Measurements from ENCODE around the gene NSMCE4A. TPM values are rescaled to one million over a fixed set of nuclear protein-coding genes. Genes with fewer than 3 reads are reported as not detected.

Gene NSMCE4A
- total and polyA plus RNA-seq, 2 donors (not counting 3 experiments of a cell fraction or from before 2014, with no cell fraction given): 36.8 to 51.0 TPM

DNA sequence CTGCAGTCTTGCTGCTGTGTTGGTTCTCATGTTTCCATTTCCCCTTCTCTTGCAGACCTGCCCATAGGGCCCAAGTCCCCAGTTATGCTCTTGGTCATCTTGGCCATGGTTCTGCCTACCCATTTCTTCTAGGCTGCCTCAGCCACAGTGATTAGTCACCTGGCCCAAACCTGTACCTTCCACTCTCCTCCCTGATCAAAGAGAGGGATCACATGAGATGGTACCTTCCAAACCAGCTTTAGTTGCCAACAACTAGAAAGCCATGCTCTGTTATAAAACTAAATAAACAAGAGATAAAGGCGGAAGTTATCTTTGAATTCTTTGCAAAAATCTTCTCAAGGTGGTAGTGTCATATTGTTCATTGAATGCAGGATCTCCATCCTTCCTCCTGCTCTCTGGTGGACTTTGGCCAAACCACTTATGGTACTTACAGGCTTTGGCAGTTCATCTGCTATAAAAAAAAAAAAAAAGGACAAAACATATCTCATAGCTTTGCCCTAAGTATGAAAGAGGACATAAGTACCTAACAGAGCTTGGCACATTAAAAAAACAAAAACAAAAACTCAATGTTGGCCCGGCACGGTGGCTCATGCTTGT, 39.7 kb upstream of the NSMCE4A start:
- no TSS peak for BruUV-seq (replicated peaks)
- POLR2A ChIA-PET: no interaction called here
- FAIRE-seq (no peak), DNase-seq (ENCODE audit: low read depth, low spot score) (no peak)
- Histone ChIP-seq H3K4me3 (replicated peaks in 1 of 3; ENCODE audit: insufficient read depth in 1 of 3, low read depth in 1 of 3, low read length in 3 of 3) (no peak overlapping the region), H3K4me1 (ENCODE audit: control insufficient read depth, extremely low read depth, insufficient read depth, low read length) (no peaks in the 10 kb centered on the region), H4K20me1 (replicated peaks; ENCODE audit: control insufficient read depth, extremely low read depth, insufficient read depth, low read length) (no peaks in the 10 kb centered on the region), H3K9me1 (replicated peaks; ENCODE audit: control insufficient read depth, extremely low read depth, insufficient read depth, low read length) (no peaks in the 10 kb centered on the region), H3K36me3 (ENCODE audit: control insufficient read depth in 2 of 2, extremely low read depth in 1 of 2, insufficient read depth in 2 of 2, low read length in 2 of 2) (no peaks in the 10 kb centered on the region), H3K9me3 (replicated peaks; ENCODE audit: control insufficient read depth, insufficient read depth, low read length) (no peaks in the 10 kb centered on the region), H3K4me2 (ENCODE audit: insufficient read depth, low read length) (no peak overlapping the region), H2AFZ (ENCODE audit: low read depth, low read length) (no peak overlapping the region), H3K27me3 (ENCODE audit: control insufficient read depth in 2 of 2, insufficient read depth in 2 of 2, low read length in 2 of 2) (peaks cover 11 to 13% of the 10 kb centered on the region in 2 experiments), H3K79me2 (ENCODE audit: control insufficient read depth, insufficient read depth, low read length) (no peaks in the 10 kb centered on the region), H3K9ac (replicated peaks; ENCODE audit: extremely low read depth, insufficient read depth, low read length) (no peak overlapping the region), H3K27ac (ENCODE audit: insufficient read depth, low read depth, low read length) (no peak overlapping the region)
- intact Hi-C loops (cut with micrococcal nuclease) (no loop called here), dilution Hi-C loops (cut with MboI; ENCODE audit: extremely low pct_ligation_motif_present, low sequenced_read_pairs) (no loop called here)
- TF ChIP-seq GATA2 (IDR thresholded peaks at IDR 0.05; ENCODE audit: insufficient read depth, insufficient read length, low read depth, low read length): no peak
- TF ChIP-seq, protein P1, sequence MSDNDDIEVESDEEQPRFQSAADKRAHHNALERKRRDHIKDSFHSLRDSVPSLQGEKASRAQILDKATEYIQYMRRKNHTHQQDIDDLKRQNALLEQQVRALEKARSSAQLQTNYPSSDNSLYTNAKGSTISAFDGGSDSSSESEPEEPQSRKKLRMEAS (IDR thresholded peaks at IDR 0.05; ENCODE audit: insufficient read depth, insufficient read length): no peak
- no peak for TF ChIP-seq EZH2 (IDR thresholded peaks at IDR 0.05; ENCODE audit: borderline replicate concordance, low read depth, low read length, severe bottlenecking)
- TF ChIP-seq MYC (IDR thresholded peaks at IDR 0.05; ENCODE audit: low read depth, low read length): no peak
- TF ChIP-seq, protein P2, sequence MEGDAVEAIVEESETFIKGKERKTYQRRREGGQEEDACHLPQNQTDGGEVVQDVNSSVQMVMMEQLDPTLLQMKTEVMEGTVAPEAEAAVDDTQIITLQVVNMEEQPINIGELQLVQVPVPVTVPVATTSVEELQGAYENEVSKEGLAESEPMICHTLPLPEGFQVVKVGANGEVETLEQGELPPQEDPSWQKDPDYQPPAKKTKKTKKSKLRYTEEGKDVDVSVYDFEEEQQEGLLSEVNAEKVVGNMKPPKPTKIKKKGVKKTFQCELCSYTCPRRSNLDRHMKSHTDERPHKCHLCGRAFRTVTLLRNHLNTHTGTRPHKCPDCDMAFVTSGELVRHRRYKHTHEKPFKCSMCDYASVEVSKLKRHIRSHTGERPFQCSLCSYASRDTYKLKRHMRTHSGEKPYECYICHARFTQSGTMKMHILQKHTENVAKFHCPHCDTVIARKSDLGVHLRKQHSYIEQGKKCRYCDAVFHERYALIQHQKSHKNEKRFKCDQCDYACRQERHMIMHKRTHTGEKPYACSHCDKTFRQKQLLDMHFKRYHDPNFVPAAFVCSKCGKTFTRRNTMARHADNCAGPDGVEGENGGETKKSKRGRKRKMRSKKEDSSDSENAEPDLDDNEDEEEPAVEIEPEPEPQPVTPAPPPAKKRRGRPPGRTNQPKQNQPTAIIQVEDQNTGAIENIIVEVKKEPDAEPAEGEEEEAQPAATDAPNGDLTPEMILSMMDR (IDR thresholded peaks at IDR 0.05; ENCODE audit: extremely low read depth in 1 of 2, insufficient read depth in 1 of 2, low read depth in 1 of 2, low read length in 2 of 2): no peak
- no peak for TF ChIP-seq FOS (IDR thresholded peaks at IDR 0.05; ENCODE audit: borderline replicate concordance, insufficient read depth, low read length)
- TF ChIP-seq JUN (IDR thresholded peaks at IDR 0.05; ENCODE audit: borderline replicate concordance, insufficient read depth, insufficient read length, low read depth): no peak
- no peak for TF ChIP-seq POLR2AphosphoS5 (IDR thresholded peaks at IDR 0.05; ENCODE audit: insufficient read depth, low read depth, low read length)
- TF ChIP-seq POLR2A (IDR thresholded peaks at IDR 0.05; ENCODE audit: low read depth, low read length): no peak
- CTCF ChIA-PET: no interaction called here

Measured in endothelial cell of umbilical vein (primary cell).